Mesothelial cell of epicardium (in vitro differentiated cells): ENCODE results near the gene SAFB2. TPM values are rescaled to one million over a fixed set of nuclear protein-coding genes. Genes with fewer than 3 reads are reported as not detected.

ENCODE experiments used
- DNase-seq, 2 experiments: peaks; one replicate each; pipeline ENCODE4 v3.0.0; 2021; ENCODE audit warnings: low spot score in 2 of 2; ENCODE audit not compliant: unreplicated experiment in 2 of 2
- H3K27ac Mint-ChIP-seq: 2 replicates; pipeline ENCODE4 v1.8.0; 2021; ENCODE audit warnings: mixed read lengths
- H3K27me3 Mint-ChIP-seq: 2 replicates; pipeline ENCODE4 v1.8.0; 2021; ENCODE audit warnings: low read depth, mixed read lengths
- H3K36me3 Mint-ChIP-seq: 2 replicates; pipeline ENCODE4 v1.8.0; 2021; ENCODE audit warnings: mixed read lengths
- H3K4me1 Mint-ChIP-seq: 2 replicates; pipeline ENCODE4 v1.8.0; 2021; ENCODE audit warnings: mixed read lengths
- H3K4me3 Mint-ChIP-seq: 2 replicates; pipeline ENCODE4 v1.8.0; 2021; ENCODE audit warnings: mild to moderate bottlenecking, moderate library complexity, mixed read lengths
- H3K9me3 Mint-ChIP-seq: 2 replicates; pipeline ENCODE4 v1.8.0; 2021; ENCODE audit warnings: mixed read lengths
- CTCF ChIP-seq: fragments of 200-600 bp; sonication (generic); IDR thresholded peaks from one replicate; pipeline ENCODE4 v1.5.0; 2021; ENCODE audit warnings: antibody characterized with exemption; ENCODE audit not compliant: unreplicated experiment
- total RNA-seq: library from RNA; stranded (reverse); gene quantifications from 3 replicates; pipeline ENCODE4 v1.2.1, GENCODE V29; 2021

Gene SAFB2
- total RNA-seq, 1 donor from 2014 or later, result 78.4 TPM

- Mint-ChIP-seq H3K9me3 (no peaks in the 10 kb centered on the region), H3K27me3 (no peaks in the 10 kb centered on the region), H3K4me3 (no peak overlapping the region), H3K27ac (no peak overlapping the region), H3K36me3 (peaks cover 56% of the 10 kb centered on the region), H3K4me1 (no peaks in the 10 kb centered on the region)
- no peak for DNase-seq
- no peak for TF ChIP-seq CTCF
Observed at GRCh38 chr19:5607318-5608275, 15.0 kb downstream of the SAFB2 start.

GRCh38 chr19:5605362-5605761 lies 17.2 kb downstream of the SAFB2 start:
- Mint-ChIP-seq H3K27ac (no peak overlapping the region), H3K4me1 (no peaks in the 10 kb centered on the region), H3K27me3 (no peaks in the 10 kb centered on the region), H3K9me3 (no peaks in the 10 kb centered on the region), H3K36me3 (peaks cover 53% of the 10 kb centered on the region), H3K4me3 (no peak overlapping the region)
- TF ChIP-seq CTCF, result no peak
- no peak for DNase-seq

GRCh38 chr19:5603626-5604025 lies 18.9 kb downstream of the SAFB2 start:
- Mint-ChIP-seq H3K27me3 (no peaks in the 10 kb centered on the region), H3K9me3 (no peaks in the 10 kb centered on the region), H3K27ac (no peak overlapping the region), H3K4me3 (no peak overlapping the region), H3K36me3 (peaks cover 62% of the 10 kb centered on the region), H3K4me1 (no peaks in the 10 kb centered on the region)
- no peak for TF ChIP-seq CTCF
- no peak for DNase-seq

- no peaks in the 10 kb centered on the region for H3K27me3 Mint-ChIP-seq
- H3K36me3 Mint-ChIP-seq, result peaks cover 52% of the 10 kb centered on the region
- no peak overlapping the region for H3K27ac Mint-ChIP-seq
- H3K9me3 Mint-ChIP-seq, result no peaks in the 10 kb centered on the region
- DNase-seq, result no peak
- H3K4me1 Mint-ChIP-seq, result no peaks in the 10 kb centered on the region
- H3K4me3 Mint-ChIP-seq, result no peak overlapping the region
- TF ChIP-seq CTCF, result no peak
Observed at GRCh38 chr19:5600797-5601196, 21.8 kb downstream of the SAFB2 start.

GRCh38 chr19:5595745-5596144 lies 26.8 kb downstream of the SAFB2 start:
- H3K36me3 Mint-ChIP-seq, result peaks cover 54% of the 10 kb centered on the region
- H3K4me3 Mint-ChIP-seq, result no peak overlapping the region
- DNase-seq, result no peak
- TF ChIP-seq CTCF, result no peak
- no peaks in the 10 kb centered on the region for H3K4me1 Mint-ChIP-seq
- H3K27me3 Mint-ChIP-seq, result no peaks in the 10 kb centered on the region
- H3K9me3 Mint-ChIP-seq, result no peaks in the 10 kb centered on the region
- H3K27ac Mint-ChIP-seq, result no peak overlapping the region
